Small intestine (tissue), 7 donors: Measurements from ENCODE around the gene MID1. TPM values are rescaled to one million over a fixed set of nuclear protein-coding genes. Genes with fewer than 3 reads are reported as not detected.

Experiments used
- DNase-seq, 2 donors: peaks; one replicate each; pipeline versions ENCODE4 v3.0.0 to v3.0.0-alpha.2; 2013
- FAIRE-seq: peaks from 2 replicates; lab custom pipeline; 2012; peaks lifted over from hg19 to GRCh38; lab: Jason Lieb, UNC
- H3K27ac ChIP-seq, 3 donors: one replicate each; pipeline ENCODE4 v1.5.1; 2013; ENCODE audit warnings: low read length in 2 of 3, mild to moderate bottlenecking in 2 of 3, control low read depth in 1 of 3, inconsistent platforms in 1 of 3, low read depth in 1 of 3, moderate library complexity in 1 of 3
- H3K27me3 ChIP-seq, 3 donors: one replicate each; pipeline ENCODE4 v1.6.1; 2013; ENCODE audit warnings: low read length in 3 of 3, inconsistent platforms in 1 of 3; ENCODE audit not compliant: control insufficient read depth in 3 of 3, insufficient read depth in 3 of 3
- H3K36me3 ChIP-seq, 3 donors: one replicate each; pipeline ENCODE4 v1.6.1; 2013; ENCODE audit warnings: low read length in 3 of 3, inconsistent platforms in 1 of 3, low read depth in 1 of 3, mild to moderate bottlenecking in 1 of 3, moderate library complexity in 1 of 3; ENCODE audit not compliant: control insufficient read depth in 3 of 3, insufficient read depth in 2 of 3
- H3K4me1 ChIP-seq, 3 donors: one replicate each; pipeline ENCODE4 v1.6.1; 2013; ENCODE audit warnings: low read length in 2 of 3, inconsistent platforms in 1 of 3, low read depth in 1 of 3, mild to moderate bottlenecking in 1 of 3, moderate library complexity in 1 of 3; ENCODE audit not compliant: control insufficient read depth in 3 of 3, insufficient read depth in 2 of 3
- H3K4me3 ChIP-seq, 3 donors: one replicate each; pipeline ENCODE4 v1.5.1; 2013; ENCODE audit warnings: low read length in 3 of 3, control low read depth in 1 of 3, inconsistent platforms in 1 of 3, low read depth in 1 of 3, mild to moderate bottlenecking in 1 of 3, moderate library complexity in 1 of 3
- H3K9me3 ChIP-seq, 2 donors: one replicate each; pipeline ENCODE4 v1.6.1; 2013; ENCODE audit warnings: low read depth in 1 of 2, low read length in 1 of 2; ENCODE audit not compliant: control insufficient read depth in 2 of 2, insufficient read depth in 1 of 2
- WGBS, 3 donors: extraction: QIAGEN DNeasy Blood & Tissue Kit; methylation state at CpG; one replicate each; pipeline ENCODE4 v1.1.7; 2013; 5-methylcytosine and 5-hydroxymethylcytosine counted together
- polyA plus RNA-seq, 4 donors: library from polyadenylated mRNA; stranded (reverse) in 3 of 4; unstranded in 1 of 4; fragments of 200-250 nt in 3 of 4; fragments of 120-200 nt in 1 of 4; gene quantifications; one replicate each; pipeline versions ENCODE4 v1.2.1 to v1.2.3, GENCODE V29; 2013
- donor health status: healthy with polysubstance abuse.
- donor health status: control.
- donor health status: control.
- donor health status: Bipolar disorder and iron deficiency.
- donor health status: healthy.

MID1 gene
- polyA plus RNA-seq, 4 donors, result 1.9 to 11.6 (median 4.6) TPM

GRCh38 chrX:10612215-10612614 is 8.2 kb downstream of the MID1 start:
- no peaks in the 10 kb centered on the region for H3K27me3 ChIP-seq
- DNase-seq, result no peak
- FAIRE-seq, result no peak
- no peak overlapping the region for H3K27ac ChIP-seq
- no peaks in the 10 kb centered on the region for H3K36me3 ChIP-seq
- WGBS, 3 donors, result 43 to 53% (median 45%) methylated on average over 4 of the region's 4 CpGs
- H3K9me3 ChIP-seq, result no peaks in the 10 kb centered on the region
- H3K4me3 ChIP-seq, result no peak overlapping the region
- peaks cover 0 to 4% (median 0%) of the 10 kb centered on the region in 3 donors for H3K4me1 ChIP-seq

GRCh38 chrX:10611441-10612090 is 8.8 kb downstream of the MID1 start:
- DNase-seq (no peak), FAIRE-seq (no peak)
- H3K27me3 ChIP-seq, result no peaks in the 10 kb centered on the region
- 21 to 48% (median 32%) methylated on average over 4 of the region's 4 CpGs for WGBS, 3 donors
- no peak overlapping the region for H3K4me3 ChIP-seq
- H3K36me3 ChIP-seq, result no peaks in the 10 kb centered on the region
- no peak overlapping the region for H3K27ac ChIP-seq
- peaks cover 0 to 7% (median 0%) of the 10 kb centered on the region in 3 donors for H3K4me1 ChIP-seq
- no peaks in the 10 kb centered on the region for H3K9me3 ChIP-seq

- DNase-seq (peak; percentile 52 to 75), FAIRE-seq (peak; percentile 47)
- H3K27ac ChIP-seq, result peak overlapping the region; percentile 29 to 49 (median 32)
- no peaks in the 10 kb centered on the region for H3K9me3 ChIP-seq
- WGBS, 3 donors, result 14 to 45% (median 44%) methylated on average over 3 of the region's 3 CpGs
- H3K36me3 ChIP-seq, result no peaks in the 10 kb centered on the region
- no peaks in the 10 kb centered on the region for H3K27me3 ChIP-seq
- H3K4me1 ChIP-seq, result peaks cover 0 to 8% (median 0%) of the 10 kb centered on the region in 3 donors
- no peak overlapping the region for H3K4me3 ChIP-seq
Measured at GRCh38 chrX:10608099-10608498, 12.3 kb downstream of the MID1 start.

GRCh38 chrX:10607233-10607632 is 13.2 kb downstream of the MID1 start:
- DNase-seq (no peak), FAIRE-seq (no peak)
- no peaks in the 10 kb centered on the region for H3K36me3 ChIP-seq
- no peaks in the 10 kb centered on the region for H3K27me3 ChIP-seq
- H3K9me3 ChIP-seq, result no peaks in the 10 kb centered on the region
- peaks cover 0 to 8% (median 0%) of the 10 kb centered on the region in 3 donors for H3K4me1 ChIP-seq
- peak overlapping the region in 1 of 3 donors; percentile 29 for H3K27ac ChIP-seq
- H3K4me3 ChIP-seq, result no peak overlapping the region
- 67 to 85% (median 73%) methylated on average over 2 of the region's 2 CpGs for WGBS, 3 donors

GRCh38 chrX:10603612-10604011 is 16.8 kb downstream of the MID1 start:
- H3K9me3 ChIP-seq, result no peaks in the 10 kb centered on the region
- DNase-seq (no peak), FAIRE-seq (no peak)
- no peak overlapping the region for H3K27ac ChIP-seq
- no peaks in the 10 kb centered on the region for H3K36me3 ChIP-seq
- H3K4me3 ChIP-seq, result no peak overlapping the region
- 29 to 68% (median 38%) methylated on average over 3 of the region's 3 CpGs for WGBS, 3 donors
- no peaks in the 10 kb centered on the region for H3K27me3 ChIP-seq
- peaks cover 0 to 8% (median 0%) of the 10 kb centered on the region in 3 donors for H3K4me1 ChIP-seq

GRCh38 chrX:10602646-10603045 is 17.7 kb downstream of the MID1 start:
- no peaks in the 10 kb centered on the region for H3K36me3 ChIP-seq
- H3K4me3 ChIP-seq, result no peak overlapping the region
- DNase-seq (peak in 1 of 2 donors; percentile 21), FAIRE-seq (no peak)
- no peak overlapping the region for H3K27ac ChIP-seq
- H3K4me1 ChIP-seq, result peaks cover 0 to 8% (median 0%) of the 10 kb centered on the region in 3 donors
- no peaks in the 10 kb centered on the region for H3K9me3 ChIP-seq
- no peaks in the 10 kb centered on the region for H3K27me3 ChIP-seq
- WGBS, 3 donors, result 15 to 68% (median 46%) methylated on average over 2 of the region's 2 CpGs

- WGBS, 3 donors, result 33 to 53% (median 36%) methylated on average over 1 of the region's 1 CpG
- Histone ChIP-seq H3K27ac (no peak overlapping the region), H3K27me3 (no peaks in the 10 kb centered on the region), H3K4me3 (no peak overlapping the region), H3K4me1 (peaks cover 0 to 4% (median 0%) of the 10 kb centered on the region in 3 donors), H3K36me3 (no peaks in the 10 kb centered on the region), H3K9me3 (no peaks in the 10 kb centered on the region)
- DNase-seq, result no peak
- FAIRE-seq, result no peak
Measured at GRCh38 chrX:10600479-10600878, 19.9 kb downstream of the MID1 start.

- peaks cover 0 to 1% (median 0%) of the 10 kb centered on the region in 3 donors for H3K4me1 ChIP-seq
- H3K27me3 ChIP-seq, result no peaks in the 10 kb centered on the region
- no peak overlapping the region for H3K27ac ChIP-seq
- H3K9me3 ChIP-seq, result no peaks in the 10 kb centered on the region
- 20 to 54% (median 30%) methylated on average over 5 of the region's 5 CpGs for WGBS, 3 donors
- H3K4me3 ChIP-seq, result no peak overlapping the region
- no peak for FAIRE-seq
- no peak for DNase-seq
- H3K36me3 ChIP-seq, result no peaks in the 10 kb centered on the region
Measured at GRCh38 chrX:10598540-10598939, 21.8 kb downstream of the MID1 start.
